ENCODE results near the gene ERGIC1. TPM values are rescaled to one million over a fixed set of nuclear protein-coding genes. Genes with fewer than 3 reads are reported as not detected.

The ERGIC1 gene
- total and polyA plus RNA-seq, 10 of the 15 experiments (the other 5 are each of a cell fraction or from before 2014, with no cell fraction given): 8.8 to 104 (median 76.3) TPM

- intact Hi-C loops (cut with micrococcal nuclease; ENCODE audit: unreplicated experiment): no loop called here
- TF ChIP-seq RUNX3 (IDR thresholded peaks at IDR 0.05; ENCODE audit: low read length): peak; percentile 53
- peak in 1 of 2 experiments; percentile 43; a peak in 2 of 4 replicates for TF ChIP-seq BHLHE40 (IDR thresholded peaks at IDR 0.05; ENCODE audit: borderline replicate concordance in 1 of 2, low read depth in 2 of 2, low read length in 1 of 2)
- no peak for TF ChIP-seq TCF12 (IDR thresholded peaks at IDR 0.05; ENCODE audit: low read depth, low read length)
- no peak for TF ChIP-seq HCFC1 (IDR thresholded peaks at IDR 0.05; ENCODE audit: low read length)
- TF ChIP-seq FOS (IDR thresholded peaks at IDR 0.05; ENCODE audit: borderline replicate concordance, extremely low read depth, insufficient read length): no peak
- TF ChIP-seq ETV6 (conservative IDR thresholded peaks at IDR 0.05 in 1 of 2, IDR thresholded peaks at IDR 0.05 in 1 of 2; ENCODE audit: borderline replicate concordance in 1 of 2, low read depth in 1 of 2): no peak
- TF ChIP-seq CREB1 (IDR thresholded peaks at IDR 0.05; ENCODE audit: low read depth): 0 out of 2 replicates have a peak, but pooled peaks have one; percentile 21
- RAD21 ChIA-PET (ENCODE audit: unreplicated experiment): no interaction called here
- H3K27me3 ChIP-seq (replicated peaks in 1 of 2; ENCODE audit: control insufficient read depth in 2 of 2, insufficient read depth in 2 of 2, low read length in 1 of 2): no peaks in the 10 kb centered on the region
- DNase-seq (ENCODE audit: low read depth, low spot score): no peak
- H3K4me2 ChIP-seq (ENCODE audit: control insufficient read depth, insufficient read depth): peak overlapping the region; percentile 41
- H3K9ac ChIP-seq (ENCODE audit: control insufficient read depth, insufficient read depth, low read length): peak overlapping the region; percentile 83
- no peak for FAIRE-seq
- H3K79me2 ChIP-seq (ENCODE audit: control insufficient read depth, insufficient read depth, low read length): peaks cover 12% of the 10 kb centered on the region
- WGBS (ENCODE audit: insufficient coverage, insufficient replicate concordance, low lambda C conversion rate, missing lambda C conversion rate): 19% methylated on average over 28 of the region's 28 CpGs
- no peaks in the 10 kb centered on the region for H4K20me1 ChIP-seq (ENCODE audit: control insufficient read depth, insufficient read depth)
- in situ Hi-C loops (cut with MboI): no loop called here
- no peaks in the 10 kb centered on the region; the same call in 1 of the 2 replicates for H3K4me1 ChIP-seq (ENCODE audit: control insufficient read depth, insufficient read depth, low read length)
- SMC1A ChIA-PET (ENCODE audit: uncharacterized antibody, unreplicated experiment): interaction anchor here (1.3 kb wide), 2 partner anchors 75 to 245 kb away, joined by 3 read pairs; no protein-coding TSS in a partner anchor
- peak overlapping the region; percentile 72 for H3K27ac ChIP-seq (ENCODE audit: control insufficient read depth, insufficient read depth)
- ATAC-seq: peak; percentile 1; the same call in 2 of the 3 replicates
- TSS peak; percentile 59 for BruUV-seq (replicated peaks)
- H3K4me3 ChIP-seq: peak overlapping the region; percentile 99
- POLR2A ChIA-PET: interaction anchor here (0.6 to 1.2 kb wide), 4 partner anchors 23 to 245 kb away, joined by 3 read pairs; partner anchors contain the start of gene ATP6V0E1
- CTCF ChIA-PET: interaction anchor here (0.6 to 1.9 kb wide), 17 partner anchors 8 to 372 kb away, joined by 3 to 11 read pairs (median 3); partner anchors contain the start of genes ATP6V0E1 and BNIP1
- peak overlapping the region; percentile 84 for H2AFZ ChIP-seq (ENCODE audit: control insufficient read depth, low read depth, low read length)
- H3K9me3 ChIP-seq (replicated peaks; ENCODE audit: control insufficient read depth, insufficient read depth, low read length): no peaks in the 10 kb centered on the region
- H3K36me3 ChIP-seq (ENCODE audit: control insufficient read depth in 2 of 2, insufficient read depth in 2 of 2, low read length in 1 of 2): peaks cover 0 to 3% of the 10 kb centered on the region in 2 experiments; a peak in 1 of 4 replicates
These were observed 126.1 kb downstream of the ERGIC1 start for GRCh38 chr5:172959824-172960799.
